Heart left ventricle (tissue), 16 donors: ENCODE results near the gene SOX21. TPM values are rescaled to one million over a fixed set of nuclear protein-coding genes. Genes with fewer than 3 reads are reported as not detected.

ENCODE experiments used
- ATAC-seq, 4 donors: fragments of 200-7000 bp; cut with Tn5 transposase; one replicate each; pipeline ENCODE4 v1.9.1; 2020 to 2022; ENCODE audit warnings: moderate library complexity in 4 of 4, mild to moderate bottlenecking in 3 of 4, moderate number of reproducible peaks in 1 of 4
- DNase-seq, 5 donors: peaks; one replicate each; pipeline ENCODE4 v3.0.0-alpha.2; 2020
- H3K27ac ChIP-seq, 12 donors: fragments of 200-600 bp; sonication (generic) in 4 of 12; one replicate each; pipeline versions ENCODE4 v1.5.0 to v1.8.0; 2016 to 2022; ENCODE audit warnings: mild to moderate bottlenecking in 2 of 12
- H3K27me3 ChIP-seq, 9 donors: fragments of 200-600 bp; sonication (generic) in 2 of 9; one replicate each; pipeline versions ENCODE4 v1.5.1 to v1.8.0; 2016 to 2022; ENCODE audit warnings: mild to moderate bottlenecking in 3 of 9
- H3K36me3 ChIP-seq, 9 donors: fragments of 200-600 bp; sonication (generic) in 2 of 9; one replicate each; pipeline versions ENCODE4 v1.5.0 to v1.8.0; 2018 to 2022; ENCODE audit warnings: mild to moderate bottlenecking in 2 of 9
- H3K4me1 ChIP-seq, 12 donors: fragments of 200-600 bp; sonication (generic) in 4 of 12; one replicate each; pipeline versions ENCODE4 v1.5.0 to v1.8.0; 2016 to 2022; ENCODE audit warnings: mild to moderate bottlenecking in 3 of 12
- H3K4me3 ChIP-seq, 12 donors: fragments of 200-600 bp; sonication (generic) in 4 of 12; one replicate each; pipeline versions ENCODE4 v1.5.0 to v1.8.0; 2017 to 2022; ENCODE audit warnings: mild to moderate bottlenecking in 9 of 12, moderate library complexity in 4 of 12
- H3K9me3 ChIP-seq, 12 donors: fragments of 200-600 bp; sonication (generic) in 4 of 12; one replicate each; pipeline versions ENCODE4 v1.5.0 to v1.8.0; 2016 to 2022; ENCODE audit warnings: mild to moderate bottlenecking in 1 of 12
- POLR2A ChIP-seq, 2 donors: fragments of 450-650 bp; IDR thresholded peaks; one replicate each; pipeline ENCODE4 v1.6.1; 2017; ENCODE audit warnings: antibody characterized with exemption in 2 of 2, mild to moderate bottlenecking in 2 of 2, moderate library complexity in 2 of 2
- WGBS, 4 donors: extraction: QIAGEN DNeasy Blood & Tissue Kit in 2 of 4; methylation state at CpG; one replicate each; pipeline versions ENCODE4 v1.1.5 to v1.1.7; 2013 to 2018; 5-methylcytosine and 5-hydroxymethylcytosine counted together
- intact Hi-C, 10 donors: fragments of 100-400 bp; cut with DNase I; formaldehyde crosslinking; loops; one replicate each; pipeline versions ENCODE4 v1.11.1 to v1.14.2; 2022
- polyA plus RNA-seq, 2 donors: library from polyadenylated mRNA; stranded (reverse); fragments of 200-250 nt; gene quantifications; one replicate each; pipeline ENCODE4 v1.2.3, GENCODE V29; 2013
- total RNA-seq, 9 donors: library from RNA; depleted of rRNA in 2 of 9; stranded (reverse); fragments of >200 nt in 2 of 9; fragmentation: NEBNext Ultra II Directional in 3 of 9; extraction: Animal tissue kit (Norgen Biotek cat#: 25700) in 3 of 9; gene quantifications; one replicate each; pipeline versions ENCODE4 v1.1.0 to v1.2.4, GENCODE V29; 2016 to 2023
- TF ChIP-seq, protein P1 (sequence below), 12 donors: fragments of 200-600 bp; sonication (generic) in 4 of 12; IDR thresholded peaks; one replicate each; pipeline versions ENCODE4 v1.5.0 to v1.8.0; 2018 to 2022; ENCODE audit warnings: antibody characterized with exemption in 12 of 12, mild to moderate bottlenecking in 5 of 12
- donor health status: ischemic (EF 13 %, LVEDD 7.1; RV severe dilation, severe dysfunction).
- donor health status: healthy with polysubstance abuse.
- donor health status: DM: no; HTN: yes; CAD: no.
- donor health status: DM: no; HTN: no; CAD: no.
- donor health status: ischemic (EF 25% LVEDD 6.9; RV normal size, moderate dysfunction).
- donor health status: ischemic (EF 25% LVEDD 5.7; RV mildly dilated, moderate dysfunction).
- donor health status: healthy.
- donor health status: DM: yes; HTN: yes; CAD: no.
- donor health status: ischemic (EF 35%, LVEDD 5.7; RV mildly dilated, moderate dysfunction).
- donor health status: nonischemic (EF 11% LVEDD 7.7; RV severe dilation, severe dysfunction).
- donor health status: DM: yes; HTN: yes; CAD: no.
- donor health status: PGD.
- donor health status: ischemic (EF 29% LVEDD 5.4; RV normal size, mild dysfunction).
- donor health status: nonischemic (EF 23%, LVEDD 6.1; RV moderate dilation, normal function).

SOX21 gene
- total and polyA plus RNA-seq, 11 donors, result not detected

DNA sequence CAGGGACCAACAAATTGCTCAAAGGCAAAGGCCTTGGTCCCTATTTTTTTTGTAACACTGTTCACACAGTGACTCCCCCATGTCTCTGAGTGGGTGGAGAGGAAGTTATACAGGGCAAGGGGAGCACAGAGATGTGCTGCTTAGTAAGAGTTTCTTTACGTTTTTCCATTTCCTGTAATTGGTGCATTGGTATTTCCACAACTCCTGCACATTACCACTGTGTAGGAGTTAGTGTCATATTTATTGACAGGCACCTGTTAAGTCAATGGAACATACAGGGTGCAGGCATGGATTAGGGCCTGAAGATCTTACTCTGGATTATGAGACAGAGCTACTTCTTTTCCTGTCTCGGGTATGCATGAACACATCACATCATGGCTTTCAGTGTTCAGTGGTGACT is 45.2 kb downstream of the SOX21 start:
- Histone ChIP-seq H3K27ac (no peak overlapping the region), H3K4me3 (no peak overlapping the region), H3K36me3 (no peaks in the 10 kb centered on the region), H3K4me1 (no peaks in the 10 kb centered on the region), H3K9me3 (no peaks in the 10 kb centered on the region), H3K27me3 (peaks cover 0 to 49% (median 3%) of the 10 kb centered on the region in 9 donors)
- ATAC-seq, result no peak
- DNase-seq, result no peak
- TF ChIP-seq, protein P1, sequence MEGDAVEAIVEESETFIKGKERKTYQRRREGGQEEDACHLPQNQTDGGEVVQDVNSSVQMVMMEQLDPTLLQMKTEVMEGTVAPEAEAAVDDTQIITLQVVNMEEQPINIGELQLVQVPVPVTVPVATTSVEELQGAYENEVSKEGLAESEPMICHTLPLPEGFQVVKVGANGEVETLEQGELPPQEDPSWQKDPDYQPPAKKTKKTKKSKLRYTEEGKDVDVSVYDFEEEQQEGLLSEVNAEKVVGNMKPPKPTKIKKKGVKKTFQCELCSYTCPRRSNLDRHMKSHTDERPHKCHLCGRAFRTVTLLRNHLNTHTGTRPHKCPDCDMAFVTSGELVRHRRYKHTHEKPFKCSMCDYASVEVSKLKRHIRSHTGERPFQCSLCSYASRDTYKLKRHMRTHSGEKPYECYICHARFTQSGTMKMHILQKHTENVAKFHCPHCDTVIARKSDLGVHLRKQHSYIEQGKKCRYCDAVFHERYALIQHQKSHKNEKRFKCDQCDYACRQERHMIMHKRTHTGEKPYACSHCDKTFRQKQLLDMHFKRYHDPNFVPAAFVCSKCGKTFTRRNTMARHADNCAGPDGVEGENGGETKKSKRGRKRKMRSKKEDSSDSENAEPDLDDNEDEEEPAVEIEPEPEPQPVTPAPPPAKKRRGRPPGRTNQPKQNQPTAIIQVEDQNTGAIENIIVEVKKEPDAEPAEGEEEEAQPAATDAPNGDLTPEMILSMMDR (IDR thresholded peaks at IDR 0.05), result no peak
- TF ChIP-seq POLR2A (IDR thresholded peaks at IDR 0.05), result no peak
- WGBS, 4 donors, result 61 to 69% (median 63%) methylated on average over 2 of the region's 2 CpGs
- intact Hi-C loops, result no loop called here

DNA sequence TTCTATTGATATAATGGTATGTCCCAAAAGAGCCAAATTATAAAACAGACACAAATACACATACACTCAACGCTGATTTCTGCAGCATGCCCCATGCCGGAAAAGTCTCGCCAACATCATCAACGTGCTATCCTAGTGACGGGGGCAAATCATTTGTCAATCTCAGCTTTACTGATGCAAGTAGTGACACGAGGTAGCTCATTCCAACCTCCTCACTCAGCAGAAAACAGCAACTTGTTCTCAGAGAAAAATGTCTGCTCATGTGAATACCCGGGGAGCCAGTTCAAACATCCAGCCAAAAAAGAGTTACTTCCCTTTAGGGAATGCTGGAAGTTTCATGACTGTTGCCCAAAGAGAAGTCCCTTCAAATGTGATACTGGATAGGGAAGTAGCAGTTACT is 46.3 kb downstream of the SOX21 start:
- intact Hi-C loops, result no loop called here
- H3K9me3 ChIP-seq, result no peaks in the 10 kb centered on the region
- ATAC-seq (no peak), DNase-seq (no peak)
- WGBS, 4 donors, result 82 to 88% (median 88%) methylated on average over 7 of the region's 7 CpGs
- H3K36me3 ChIP-seq, result no peaks in the 10 kb centered on the region
- H3K27me3 ChIP-seq, result peaks cover 0 to 48% (median 6%) of the 10 kb centered on the region in 9 donors
- H3K27ac ChIP-seq, result no peak overlapping the region
- H3K4me1 ChIP-seq, result no peaks in the 10 kb centered on the region
- H3K4me3 ChIP-seq, result no peak overlapping the region
- no peak for TF ChIP-seq POLR2A (IDR thresholded peaks at IDR 0.05)
- TF ChIP-seq, protein P1 (IDR thresholded peaks at IDR 0.05), result no peak

DNA sequence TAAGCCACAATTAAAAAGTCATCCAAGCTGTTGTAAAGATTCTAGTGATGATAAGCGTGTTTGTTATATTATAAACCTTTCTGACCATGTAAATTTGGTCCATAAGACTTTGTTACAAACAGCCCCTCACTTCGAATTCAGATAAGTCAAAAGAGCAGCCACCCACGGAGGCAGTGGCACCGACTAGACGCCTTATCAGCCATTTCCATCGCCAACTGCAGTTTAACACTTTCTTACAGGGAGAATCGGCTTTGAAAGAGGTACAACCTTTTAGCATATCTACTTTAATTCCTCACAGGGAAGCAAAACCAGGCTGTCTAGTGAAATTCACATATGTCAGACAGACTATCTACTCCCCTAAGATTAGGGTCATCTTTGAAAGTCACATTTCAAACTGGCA is 47.5 kb downstream of the SOX21 start:
- H3K36me3 ChIP-seq, result no peaks in the 10 kb centered on the region
- ATAC-seq, result no peak
- DNase-seq, result no peak
- 39 to 48% (median 42%) methylated on average over 7 of the region's 7 CpGs for WGBS, 4 donors
- peaks cover 0 to 44% (median 6%) of the 10 kb centered on the region in 9 donors for H3K27me3 ChIP-seq
- H3K27ac ChIP-seq, result no peak overlapping the region
- TF ChIP-seq POLR2A (IDR thresholded peaks at IDR 0.05), result no peak
- TF ChIP-seq, protein P1 (IDR thresholded peaks at IDR 0.05), result no peak
- no peaks in the 10 kb centered on the region for H3K9me3 ChIP-seq
- H3K4me3 ChIP-seq, result no peak overlapping the region
- no peaks in the 10 kb centered on the region for H3K4me1 ChIP-seq
- intact Hi-C loops, result no loop called here

DNA sequence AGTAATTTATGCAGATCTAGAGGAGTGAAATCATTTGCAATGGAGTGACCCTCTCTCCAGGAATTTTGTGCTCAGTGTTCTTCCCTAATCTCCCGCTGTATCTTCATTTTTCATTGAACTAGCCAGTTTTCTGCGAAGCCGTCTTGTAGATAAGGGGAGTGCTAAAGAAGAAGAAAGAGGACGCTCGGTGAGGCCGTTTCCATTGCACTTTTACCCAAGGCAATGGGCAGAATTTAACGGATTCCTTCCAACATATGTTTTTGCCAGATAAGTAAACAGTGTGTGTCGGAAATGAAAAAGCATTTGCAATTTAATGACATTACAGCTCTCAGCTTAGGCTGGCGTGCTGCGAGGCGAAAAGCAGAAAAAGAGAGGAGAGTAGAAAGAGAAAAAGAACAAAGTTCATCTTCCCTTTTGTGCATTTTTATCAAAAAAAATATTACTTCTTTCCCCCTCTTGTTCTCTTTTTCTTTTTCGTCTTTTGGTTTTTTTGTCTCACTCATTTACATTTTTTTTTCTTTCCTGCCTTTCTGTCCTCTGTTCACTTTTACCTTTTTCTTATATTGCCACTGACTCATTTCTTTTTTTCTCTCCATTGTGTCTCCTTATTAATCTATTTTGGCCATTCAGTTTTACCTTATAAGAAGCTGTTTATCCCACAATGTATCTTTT is 49.9 kb downstream of the SOX21 start:
- ATAC-seq, result no peak
- TF ChIP-seq, protein P1 (IDR thresholded peaks at IDR 0.05), result no peak
- no peak for TF ChIP-seq POLR2A (IDR thresholded peaks at IDR 0.05)
- Histone ChIP-seq H3K27ac (no peak overlapping the region), H3K9me3 (no peaks in the 10 kb centered on the region), H3K27me3 (peaks cover 0 to 36% (median 6%) of the 10 kb centered on the region in 9 donors), H3K36me3 (no peaks in the 10 kb centered on the region), H3K4me3 (no peak overlapping the region), H3K4me1 (no peaks in the 10 kb centered on the region)
- 35 to 45% (median 40%) methylated on average over 12 of the region's 12 CpGs for WGBS, 4 donors
- no peak for DNase-seq
- intact Hi-C loops, result no loop called here
